ENCODE results near the gene TRERF1.
A peak's percentile ranks its signal among the peaks of the same experiment; 100 is the strongest.

DNA sequence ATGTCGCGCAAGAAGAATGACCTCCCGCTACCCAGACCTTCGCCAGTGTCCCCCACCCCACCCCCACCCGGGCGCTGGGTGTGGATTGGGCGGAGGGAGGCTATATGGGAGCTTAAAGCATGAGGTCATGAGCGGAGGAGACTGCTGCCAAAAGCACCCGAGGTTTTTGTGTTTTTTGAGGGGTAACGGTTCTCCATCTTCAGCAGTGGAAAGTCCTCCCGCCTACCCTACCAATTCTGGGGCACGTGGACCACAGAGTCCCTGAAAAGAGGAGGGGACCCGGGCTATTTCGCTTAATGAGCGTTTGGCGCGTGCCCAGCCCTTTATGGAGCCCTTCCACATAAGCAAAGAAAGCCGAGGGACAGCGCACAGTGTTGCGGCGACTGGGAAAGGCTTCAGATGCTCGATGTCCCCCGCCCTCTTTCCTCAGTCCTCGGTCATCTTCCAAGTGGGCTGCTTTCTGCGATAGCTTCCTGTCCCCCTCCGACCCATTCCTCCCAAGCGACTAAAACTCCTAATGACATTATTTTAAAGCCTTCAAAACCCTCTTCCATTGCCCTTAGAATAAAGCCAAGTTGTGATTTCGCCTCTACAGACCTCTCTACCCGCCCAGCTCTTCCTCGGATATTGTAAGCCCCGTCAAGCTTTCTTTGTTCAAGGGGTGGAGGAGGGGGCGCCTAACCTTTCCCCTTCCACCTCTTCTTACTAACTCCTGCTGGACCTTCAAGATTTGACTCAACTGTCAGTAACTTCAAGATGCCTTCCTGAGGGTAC, 2.1 kb upstream of the TRERF1 start:
- TF ChIP-seq, protein P1, sequence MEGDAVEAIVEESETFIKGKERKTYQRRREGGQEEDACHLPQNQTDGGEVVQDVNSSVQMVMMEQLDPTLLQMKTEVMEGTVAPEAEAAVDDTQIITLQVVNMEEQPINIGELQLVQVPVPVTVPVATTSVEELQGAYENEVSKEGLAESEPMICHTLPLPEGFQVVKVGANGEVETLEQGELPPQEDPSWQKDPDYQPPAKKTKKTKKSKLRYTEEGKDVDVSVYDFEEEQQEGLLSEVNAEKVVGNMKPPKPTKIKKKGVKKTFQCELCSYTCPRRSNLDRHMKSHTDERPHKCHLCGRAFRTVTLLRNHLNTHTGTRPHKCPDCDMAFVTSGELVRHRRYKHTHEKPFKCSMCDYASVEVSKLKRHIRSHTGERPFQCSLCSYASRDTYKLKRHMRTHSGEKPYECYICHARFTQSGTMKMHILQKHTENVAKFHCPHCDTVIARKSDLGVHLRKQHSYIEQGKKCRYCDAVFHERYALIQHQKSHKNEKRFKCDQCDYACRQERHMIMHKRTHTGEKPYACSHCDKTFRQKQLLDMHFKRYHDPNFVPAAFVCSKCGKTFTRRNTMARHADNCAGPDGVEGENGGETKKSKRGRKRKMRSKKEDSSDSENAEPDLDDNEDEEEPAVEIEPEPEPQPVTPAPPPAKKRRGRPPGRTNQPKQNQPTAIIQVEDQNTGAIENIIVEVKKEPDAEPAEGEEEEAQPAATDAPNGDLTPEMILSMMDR (IDR thresholded peaks at IDR 0.05): no peak
- peak; percentile 15 for TF ChIP-seq POLR2A (IDR thresholded peaks at IDR 0.05)
- peak in 2 of 3 donors; percentile 10 to 34 for TF ChIP-seq POLR2AphosphoS5 (IDR thresholded peaks at IDR 0.05)
- TF ChIP-seq EP300 (IDR thresholded peaks at IDR 0.05; ENCODE audit: low read depth): no peak

All from transverse colon (tissue), 4 donors.